ENCODE measurements around the gene MRM3.

MRM3 gene

GRCh38 chr17:797236-797840, 15.2 kb downstream of the MRM3 start:
- Histone ChIP-seq H3K9ac (ENCODE audit: low read length) (no peak overlapping the region), H3K4me1 (ENCODE audit: insufficient read depth, low read length, severe bottlenecking) (peaks cover 15% of the 10 kb centered on the region)

GRCh38 chr17:798246-798645, 16.1 kb downstream of the MRM3 start:
- Histone ChIP-seq H3K9ac (ENCODE audit: low read length) (no peak overlapping the region), H3K27ac (ENCODE audit: low read depth, low read length, poor library complexity, severe bottlenecking) (no peak overlapping the region), H3K27me3 (ENCODE audit: insufficient read depth, low read length) (no peaks in the 10 kb centered on the region), H3K36me3 (ENCODE audit: insufficient read depth, low read length) (no peaks in the 10 kb centered on the region), H2AFZ (ENCODE audit: low read length) (no peak overlapping the region), H3K4me2 (ENCODE audit: low read length) (no peak overlapping the region), H3K79me2 (ENCODE audit: insufficient read depth, low read length) (no peaks in the 10 kb centered on the region), H3F3A (ENCODE audit: insufficient read depth, low read length) (no peaks in the 10 kb centered on the region), H3K4me3 (ENCODE audit: low read depth, low read length, poor library complexity, severe bottlenecking) (no peak overlapping the region), H4K20me1 (ENCODE audit: insufficient read depth, low read length) (no peaks in the 10 kb centered on the region), H3K9me2 (ENCODE audit: low read depth, low read length) (no peaks in the 10 kb centered on the region), H3K4me1 (ENCODE audit: insufficient read depth, low read length, severe bottlenecking) (peaks cover 15% of the 10 kb centered on the region), H3K9me3 (ENCODE audit: low read length) (no peaks in the 10 kb centered on the region)
- TF ChIP-seq EZH2 (IDR thresholded peaks at IDR 0.05; ENCODE audit: borderline replicate concordance, low read length) = no peak
- TF ChIP-seq, protein P1, sequence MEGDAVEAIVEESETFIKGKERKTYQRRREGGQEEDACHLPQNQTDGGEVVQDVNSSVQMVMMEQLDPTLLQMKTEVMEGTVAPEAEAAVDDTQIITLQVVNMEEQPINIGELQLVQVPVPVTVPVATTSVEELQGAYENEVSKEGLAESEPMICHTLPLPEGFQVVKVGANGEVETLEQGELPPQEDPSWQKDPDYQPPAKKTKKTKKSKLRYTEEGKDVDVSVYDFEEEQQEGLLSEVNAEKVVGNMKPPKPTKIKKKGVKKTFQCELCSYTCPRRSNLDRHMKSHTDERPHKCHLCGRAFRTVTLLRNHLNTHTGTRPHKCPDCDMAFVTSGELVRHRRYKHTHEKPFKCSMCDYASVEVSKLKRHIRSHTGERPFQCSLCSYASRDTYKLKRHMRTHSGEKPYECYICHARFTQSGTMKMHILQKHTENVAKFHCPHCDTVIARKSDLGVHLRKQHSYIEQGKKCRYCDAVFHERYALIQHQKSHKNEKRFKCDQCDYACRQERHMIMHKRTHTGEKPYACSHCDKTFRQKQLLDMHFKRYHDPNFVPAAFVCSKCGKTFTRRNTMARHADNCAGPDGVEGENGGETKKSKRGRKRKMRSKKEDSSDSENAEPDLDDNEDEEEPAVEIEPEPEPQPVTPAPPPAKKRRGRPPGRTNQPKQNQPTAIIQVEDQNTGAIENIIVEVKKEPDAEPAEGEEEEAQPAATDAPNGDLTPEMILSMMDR (IDR thresholded peaks at IDR 0.05; ENCODE audit: low read length) = no peak

More at GRCh38 chr17:797236-797840, 15.2 kb downstream of the MRM3 start:
- H3K36me3 ChIP-seq (ENCODE audit: insufficient read depth, low read length) = peaks cover 5% of the 10 kb centered on the region
- H3K4me2 ChIP-seq (ENCODE audit: low read length) = no peak overlapping the region
- no peak overlapping the region for H3K27ac ChIP-seq (ENCODE audit: low read depth, low read length, poor library complexity, severe bottlenecking)
- H3K79me2 ChIP-seq (ENCODE audit: insufficient read depth, low read length) = no peaks in the 10 kb centered on the region
- H4K20me1 ChIP-seq (ENCODE audit: insufficient read depth, low read length) = no peaks in the 10 kb centered on the region
- no peak overlapping the region for H3K4me3 ChIP-seq (ENCODE audit: low read depth, low read length, poor library complexity, severe bottlenecking)
- no peaks in the 10 kb centered on the region for H3K27me3 ChIP-seq (ENCODE audit: insufficient read depth, low read length)
- H3K9me2 ChIP-seq (ENCODE audit: low read depth, low read length) = no peaks in the 10 kb centered on the region
- H3F3A ChIP-seq (ENCODE audit: insufficient read depth, low read length) = no peaks in the 10 kb centered on the region
- no peak for TF ChIP-seq EZH2 (IDR thresholded peaks at IDR 0.05; ENCODE audit: borderline replicate concordance, low read length)
- TF ChIP-seq, protein P1 (IDR thresholded peaks at IDR 0.05; ENCODE audit: low read length) = no peak
- H3K9me3 ChIP-seq (ENCODE audit: low read length) = no peaks in the 10 kb centered on the region
- no peak overlapping the region for H2AFZ ChIP-seq (ENCODE audit: low read length)

DNA sequence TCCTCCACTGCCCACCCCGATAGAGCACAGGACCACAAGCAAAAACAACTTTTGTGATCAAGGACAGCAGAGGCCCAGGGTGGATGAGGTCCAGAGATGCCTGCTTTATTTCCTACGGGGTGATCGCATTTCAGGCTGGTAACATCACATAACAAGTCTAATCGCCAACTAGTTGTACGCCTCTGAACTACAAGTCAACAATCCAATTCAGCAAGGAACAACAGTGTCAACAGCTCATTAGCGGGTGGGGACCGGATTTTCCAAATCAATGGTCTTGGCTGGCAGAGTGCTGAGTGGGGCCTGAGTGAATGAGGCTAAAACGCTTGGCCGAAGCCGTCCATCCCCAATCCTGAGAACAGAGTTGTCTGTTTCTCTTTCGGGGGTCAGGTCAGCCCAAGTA, 17.1 kb downstream of the MRM3 start:
- TF ChIP-seq, protein P1 (IDR thresholded peaks at IDR 0.05; ENCODE audit: low read length) = no peak
- TF ChIP-seq EZH2 (IDR thresholded peaks at IDR 0.05; ENCODE audit: borderline replicate concordance, low read length) = no peak
- Histone ChIP-seq H3K4me2 (ENCODE audit: low read length) (no peak overlapping the region), H3K36me3 (ENCODE audit: insufficient read depth, low read length) (no peaks in the 10 kb centered on the region)

More for the DNA sequence above, 17.1 kb downstream of the MRM3 start:
- peaks cover 7% of the 10 kb centered on the region for H3K4me1 ChIP-seq (ENCODE audit: insufficient read depth, low read length, severe bottlenecking)
- H3K9me3 ChIP-seq (ENCODE audit: low read length) = no peaks in the 10 kb centered on the region
- H4K20me1 ChIP-seq (ENCODE audit: insufficient read depth, low read length) = no peaks in the 10 kb centered on the region
- H3F3A ChIP-seq (ENCODE audit: insufficient read depth, low read length) = no peaks in the 10 kb centered on the region
- no peak overlapping the region for H3K27ac ChIP-seq (ENCODE audit: low read depth, low read length, poor library complexity, severe bottlenecking)
- H3K9me2 ChIP-seq (ENCODE audit: low read depth, low read length) = no peaks in the 10 kb centered on the region
- no peak overlapping the region for H3K9ac ChIP-seq (ENCODE audit: low read length)
- H3K79me2 ChIP-seq (ENCODE audit: insufficient read depth, low read length) = no peaks in the 10 kb centered on the region
- no peak overlapping the region for H3K4me3 ChIP-seq (ENCODE audit: low read depth, low read length, poor library complexity, severe bottlenecking)
- no peaks in the 10 kb centered on the region; the same call in 1 of the 2 replicates for H3K27me3 ChIP-seq (ENCODE audit: insufficient read depth, low read length)
- H2AFZ ChIP-seq (ENCODE audit: low read length) = no peak overlapping the region

Data from OCI-LY1 (cell line).